ENCODE measurements around the gene DIO3. TPM values are rescaled to one million over a fixed set of nuclear protein-coding genes. Genes with fewer than 3 reads are reported as not detected.

The DIO3 gene
- total RNA-seq, 4 donors from 2014 or later, result 4.2 to 19.5 (median 5.3) TPM

- TF ChIP-seq CTCF (IDR thresholded peaks at IDR 0.05), result no peak
- TF ChIP-seq EP300 (IDR thresholded peaks at IDR 0.05), result no peak
- no peak for TF ChIP-seq POLR2A (IDR thresholded peaks at IDR 0.05)
- Histone ChIP-seq H3K9me3 (peaks cover 0 to 3% (median 0%) of the 10 kb centered on the region in 4 donors), H3K4me3 (no peak overlapping the region), H3K27ac (no peak overlapping the region), H3K36me3 (no peaks in the 10 kb centered on the region), H3K4me1 (peaks cover 0 to 5% (median 0%) of the 10 kb centered on the region in 4 donors), H3K27me3 (no peaks in the 10 kb centered on the region)
- no peak for DNase-seq (ENCODE audit: low spot score in 2 of 2)
- 86 to 90% methylated on average over 29 of the region's 29 CpGs for WGBS, 2 donors
Measured at GRCh38 chr14:101587441-101587911, 26.2 kb downstream of the DIO3 start.

- no peak for DNase-seq (ENCODE audit: low spot score in 2 of 2)
- no peaks in the 10 kb centered on the region for H3K27me3 ChIP-seq
- no peak overlapping the region for H3K27ac ChIP-seq
- peaks cover 0 to 3% (median 0%) of the 10 kb centered on the region in 4 donors for H3K9me3 ChIP-seq
- peaks cover 0 to 5% (median 0%) of the 10 kb centered on the region in 4 donors for H3K4me1 ChIP-seq
- no peaks in the 10 kb centered on the region for H3K36me3 ChIP-seq
- no peak overlapping the region for H3K4me3 ChIP-seq
- TF ChIP-seq CTCF (IDR thresholded peaks at IDR 0.05) (no peak), POLR2A (IDR thresholded peaks at IDR 0.05) (no peak), EP300 (IDR thresholded peaks at IDR 0.05) (no peak)
- WGBS, 2 donors, result 75 to 82% methylated on average over 17 of the region's 17 CpGs
Measured at GRCh38 chr14:101588286-101588975, 27.1 kb downstream of the DIO3 start.

GRCh38 chr14:101588990-101589389 is 27.7 kb downstream of the DIO3 start:
- Histone ChIP-seq H3K4me3 (no peak overlapping the region), H3K27ac (no peak overlapping the region), H3K4me1 (peaks cover 0 to 3% (median 0%) of the 10 kb centered on the region in 4 donors), H3K9me3 (peaks cover 0 to 3% (median 0%) of the 10 kb centered on the region in 4 donors), H3K36me3 (no peaks in the 10 kb centered on the region), H3K27me3 (no peaks in the 10 kb centered on the region)
- TF ChIP-seq CTCF (IDR thresholded peaks at IDR 0.05) (no peak), POLR2A (IDR thresholded peaks at IDR 0.05) (no peak), EP300 (IDR thresholded peaks at IDR 0.05) (no peak)
- DNase-seq (ENCODE audit: low spot score in 2 of 2), result no peak
- WGBS, 2 donors, result 60 to 68% methylated on average over 6 of the region's 6 CpGs

- 54 to 62% methylated on average over 3 of the region's 3 CpGs for WGBS, 2 donors
- Histone ChIP-seq H3K9me3 (peaks cover 0 to under 1% (median 0%) of the 10 kb centered on the region in 4 donors), H3K27ac (no peak overlapping the region), H3K4me1 (no peaks in the 10 kb centered on the region), H3K4me3 (no peak overlapping the region), H3K27me3 (no peaks in the 10 kb centered on the region), H3K36me3 (no peaks in the 10 kb centered on the region)
- no peak for DNase-seq (ENCODE audit: low spot score in 2 of 2)
- TF ChIP-seq CTCF (IDR thresholded peaks at IDR 0.05), result no peak
- no peak for TF ChIP-seq EP300 (IDR thresholded peaks at IDR 0.05)
- TF ChIP-seq POLR2A (IDR thresholded peaks at IDR 0.05), result no peak
Measured at GRCh38 chr14:101589486-101590015, 28.3 kb downstream of the DIO3 start.

- Histone ChIP-seq H3K27ac (no peak overlapping the region), H3K4me3 (no peak overlapping the region), H3K9me3 (no peaks in the 10 kb centered on the region), H3K27me3 (no peaks in the 10 kb centered on the region), H3K4me1 (no peaks in the 10 kb centered on the region), H3K36me3 (no peaks in the 10 kb centered on the region)
- 77 to 84% methylated on average over 6 to 9 of the region's 9 CpGs for WGBS, 2 donors
- TF ChIP-seq POLR2A (IDR thresholded peaks at IDR 0.05) (no peak), EP300 (IDR thresholded peaks at IDR 0.05) (no peak), CTCF (IDR thresholded peaks at IDR 0.05) (no peak)
- no peak for DNase-seq (ENCODE audit: low spot score in 2 of 2)
Measured at GRCh38 chr14:101590062-101590461, 28.8 kb downstream of the DIO3 start.
